NCI-H2196 treated with DMSO at 0.1 percent for 48 hours (cell line): Measurements from ENCODE around the gene TGM6.
A peak's percentile ranks its signal among the peaks of the same experiment; 100 is the strongest.

Experiments
- DNase-seq: peaks from one replicate; lab custom pipeline; 2025; ENCODE audit not compliant: unreplicated experiment; lab: John Stamatoyannopoulos, UW

Gene TGM6

GRCh38 chr20:2451939-2452732 lies 71.4 kb downstream of the TGM6 start:
- DNase-seq: peak; percentile 48

GRCh38 chr20:2453792-2454191 lies 73.1 kb downstream of the TGM6 start:
- DNase-seq: no peak

- no peak for DNase-seq
Observed at GRCh38 chr20:2455771-2456497, 75.2 kb downstream of the TGM6 start.

- DNase-seq: no peak
Observed at GRCh38 chr20:2458919-2459499, 78.3 kb downstream of the TGM6 start.

GRCh38 chr20:2459981-2460751 lies 79.5 kb downstream of the TGM6 start:
- no peak for DNase-seq

- DNase-seq: no peak
Observed at GRCh38 chr20:2460752-2461424, 80.2 kb downstream of the TGM6 start.

- DNase-seq: no peak
Observed at GRCh38 chr20:2462484-2462883, 81.8 kb downstream of the TGM6 start.

- no peak for DNase-seq
Observed at GRCh38 chr20:2463616-2464365, 83.1 kb downstream of the TGM6 start.

GRCh38 chr20:2465100-2465499 lies 84.4 kb downstream of the TGM6 start:
- no peak for DNase-seq

GRCh38 chr20:2467412-2467811 lies 86.7 kb downstream of the TGM6 start:
- DNase-seq: no peak

- DNase-seq: no peak
Observed at GRCh38 chr20:2468581-2469407, 88.1 kb downstream of the TGM6 start.

- no peak for DNase-seq
Observed at GRCh38 chr20:2469991-2470422, 89.3 kb downstream of the TGM6 start.

GRCh38 chr20:2470423-2471193 lies 89.9 kb downstream of the TGM6 start, which contains the start of gene SNRPB:
TSS of gene SNRPB (minus strand) at chr20:2470789. CDS start at chr20:2470690, 99 bp downstream.
- peak; percentile 97 for DNase-seq

GRCh38 chr20:2473516-2473915 lies 92.8 kb downstream of the TGM6 start:
- no peak for DNase-seq

GRCh38 chr20:2475850-2476741 lies 95.4 kb downstream of the TGM6 start:
- DNase-seq: no peak

GRCh38 chr20:2476742-2477615 lies 96.3 kb downstream of the TGM6 start:
- DNase-seq: no peak
